PFSK-1 (cell line): ENCODE measurements around the gene TMEM255B.

Experiments used
- FOXP2 ChIP-seq: optimal IDR thresholded peaks from 2 replicates; pipeline ENCODE3; 2011; ENCODE audit warnings: borderline replicate concordance, control low read depth, inconsistent platforms; ENCODE audit not compliant: insufficient read depth; ENCODE audit errors: extremely low read length, extremely low read depth
- POLR2AphosphoS5 ChIP-seq: IDR thresholded peaks from 2 replicates; pipeline ENCODE4 v1.6.1; 2012; ENCODE audit warnings: low read depth, mild to moderate bottlenecking, control low read depth, low read length, moderate library complexity
- SIN3A ChIP-seq: IDR thresholded peaks from 2 replicates; pipeline ENCODE4 v1.6.1; 2012; ENCODE audit warnings: mild to moderate bottlenecking, low read length, moderate library complexity, borderline replicate concordance; ENCODE audit not compliant: insufficient read depth
- TAF1 ChIP-seq: IDR thresholded peaks from 2 replicates; pipeline ENCODE4 v1.6.1; 2012; ENCODE audit warnings: low read length, control low read depth, borderline replicate concordance; ENCODE audit not compliant: insufficient read depth
- TF ChIP-seq, protein P1 (sequence below), 2 experiments: IDR thresholded peaks; 2 replicates each; pipeline versions ENCODE4 v1.6.1 to v1.8.0; 2011 to 2012; ENCODE audit warnings: low read depth in 2 of 2, low read length in 2 of 2, control low read depth in 1 of 2, inconsistent platforms in 1 of 2, mild to moderate bottlenecking in 1 of 2, moderate library complexity in 1 of 2; ENCODE audit not compliant: insufficient read depth in 1 of 2

The TMEM255B gene

DNA sequence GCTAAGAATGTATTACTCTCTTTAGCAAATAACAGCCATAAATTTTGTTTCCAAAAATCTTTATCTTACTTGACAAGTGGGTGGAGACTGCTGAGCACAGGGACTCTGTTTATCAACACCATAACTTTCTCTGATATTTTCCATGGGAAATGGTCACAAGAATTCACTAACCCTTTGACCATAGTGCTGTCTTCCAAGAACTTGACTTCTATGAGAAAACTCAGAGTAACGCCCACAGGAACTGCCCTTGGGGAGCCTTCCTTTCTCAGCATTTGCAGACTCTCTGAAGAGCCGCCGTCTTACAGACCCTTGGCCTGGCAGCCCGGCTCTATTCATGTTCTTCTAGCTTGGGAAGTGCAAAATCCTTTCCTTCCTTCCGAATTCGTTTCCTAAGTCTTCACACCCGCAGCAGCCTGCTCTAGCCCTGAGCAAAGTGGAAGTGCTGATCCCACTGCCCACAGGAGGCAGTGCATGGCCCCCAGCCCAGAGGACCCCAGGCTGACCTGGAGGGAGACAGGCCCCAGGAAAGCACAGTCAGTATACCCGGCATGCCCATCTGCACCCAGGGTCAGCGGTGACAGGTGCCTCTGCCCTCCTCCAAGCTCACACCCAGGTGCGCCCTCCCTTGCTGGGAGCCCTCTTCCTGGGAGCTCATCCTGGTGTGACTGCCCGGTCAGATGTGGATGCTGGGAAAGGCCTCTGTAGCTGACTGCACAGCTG lies 94.7 kb downstream of the TMEM255B start:
- TF ChIP-seq POLR2AphosphoS5 (no peak), FOXP2 (no peak), SIN3A (no peak)

DNA sequence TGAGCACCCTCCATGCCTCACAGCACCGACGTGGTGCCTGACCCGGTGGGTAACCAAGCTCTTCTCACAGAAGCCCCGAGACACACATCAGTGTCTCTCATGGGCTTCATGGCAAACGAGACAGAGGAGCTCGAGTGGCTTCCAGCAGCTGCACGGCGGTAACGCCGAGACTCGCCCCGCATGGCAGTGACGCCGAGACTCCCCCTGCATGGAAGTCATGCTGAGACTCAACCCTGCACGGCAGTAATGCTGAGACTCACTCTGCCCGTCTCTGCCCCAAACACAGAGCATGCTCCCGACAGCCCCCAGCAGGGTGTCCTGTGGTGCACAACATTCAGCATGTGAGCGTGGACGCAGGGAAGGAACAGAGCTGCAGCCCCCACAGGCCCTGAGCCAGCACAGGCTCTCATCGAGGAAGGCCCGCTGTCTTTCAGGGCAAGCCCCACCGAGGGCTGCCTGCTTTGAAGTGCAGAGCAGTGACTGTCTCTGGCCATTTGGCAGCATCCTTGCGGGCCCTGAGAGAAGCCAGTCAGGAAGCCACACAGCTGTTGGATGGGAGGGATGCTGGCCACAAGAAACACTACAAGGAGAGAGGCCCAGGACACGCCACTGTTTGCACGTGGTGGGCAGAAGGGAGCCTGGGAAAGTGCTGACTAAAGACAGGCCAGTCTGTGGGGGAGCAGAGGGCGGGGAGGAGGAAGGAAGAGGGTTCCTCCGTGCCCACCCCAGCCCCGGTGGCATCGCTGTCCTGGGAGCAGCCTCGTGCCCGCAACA lies 95.4 kb downstream of the TMEM255B start:
- TF ChIP-seq SIN3A (no peak), TAF1 (no peak), FOXP2 (no peak), POLR2AphosphoS5 (no peak)
- TF ChIP-seq, protein P1, sequence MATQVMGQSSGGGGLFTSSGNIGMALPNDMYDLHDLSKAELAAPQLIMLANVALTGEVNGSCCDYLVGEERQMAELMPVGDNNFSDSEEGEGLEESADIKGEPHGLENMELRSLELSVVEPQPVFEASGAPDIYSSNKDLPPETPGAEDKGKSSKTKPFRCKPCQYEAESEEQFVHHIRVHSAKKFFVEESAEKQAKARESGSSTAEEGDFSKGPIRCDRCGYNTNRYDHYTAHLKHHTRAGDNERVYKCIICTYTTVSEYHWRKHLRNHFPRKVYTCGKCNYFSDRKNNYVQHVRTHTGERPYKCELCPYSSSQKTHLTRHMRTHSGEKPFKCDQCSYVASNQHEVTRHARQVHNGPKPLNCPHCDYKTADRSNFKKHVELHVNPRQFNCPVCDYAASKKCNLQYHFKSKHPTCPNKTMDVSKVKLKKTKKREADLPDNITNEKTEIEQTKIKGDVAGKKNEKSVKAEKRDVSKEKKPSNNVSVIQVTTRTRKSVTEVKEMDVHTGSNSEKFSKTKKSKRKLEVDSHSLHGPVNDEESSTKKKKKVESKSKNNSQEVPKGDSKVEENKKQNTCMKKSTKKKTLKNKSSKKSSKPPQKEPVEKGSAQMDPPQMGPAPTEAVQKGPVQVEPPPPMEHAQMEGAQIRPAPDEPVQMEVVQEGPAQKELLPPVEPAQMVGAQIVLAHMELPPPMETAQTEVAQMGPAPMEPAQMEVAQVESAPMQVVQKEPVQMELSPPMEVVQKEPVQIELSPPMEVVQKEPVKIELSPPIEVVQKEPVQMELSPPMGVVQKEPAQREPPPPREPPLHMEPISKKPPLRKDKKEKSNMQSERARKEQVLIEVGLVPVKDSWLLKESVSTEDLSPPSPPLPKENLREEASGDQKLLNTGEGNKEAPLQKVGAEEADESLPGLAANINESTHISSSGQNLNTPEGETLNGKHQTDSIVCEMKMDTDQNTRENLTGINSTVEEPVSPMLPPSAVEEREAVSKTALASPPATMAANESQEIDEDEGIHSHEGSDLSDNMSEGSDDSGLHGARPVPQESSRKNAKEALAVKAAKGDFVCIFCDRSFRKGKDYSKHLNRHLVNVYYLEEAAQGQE (IDR thresholded peaks at IDR 0.05; ENCODE audit: insufficient read depth in 1 of 2, low read depth in 2 of 2, low read length in 2 of 2), result no peak

DNA sequence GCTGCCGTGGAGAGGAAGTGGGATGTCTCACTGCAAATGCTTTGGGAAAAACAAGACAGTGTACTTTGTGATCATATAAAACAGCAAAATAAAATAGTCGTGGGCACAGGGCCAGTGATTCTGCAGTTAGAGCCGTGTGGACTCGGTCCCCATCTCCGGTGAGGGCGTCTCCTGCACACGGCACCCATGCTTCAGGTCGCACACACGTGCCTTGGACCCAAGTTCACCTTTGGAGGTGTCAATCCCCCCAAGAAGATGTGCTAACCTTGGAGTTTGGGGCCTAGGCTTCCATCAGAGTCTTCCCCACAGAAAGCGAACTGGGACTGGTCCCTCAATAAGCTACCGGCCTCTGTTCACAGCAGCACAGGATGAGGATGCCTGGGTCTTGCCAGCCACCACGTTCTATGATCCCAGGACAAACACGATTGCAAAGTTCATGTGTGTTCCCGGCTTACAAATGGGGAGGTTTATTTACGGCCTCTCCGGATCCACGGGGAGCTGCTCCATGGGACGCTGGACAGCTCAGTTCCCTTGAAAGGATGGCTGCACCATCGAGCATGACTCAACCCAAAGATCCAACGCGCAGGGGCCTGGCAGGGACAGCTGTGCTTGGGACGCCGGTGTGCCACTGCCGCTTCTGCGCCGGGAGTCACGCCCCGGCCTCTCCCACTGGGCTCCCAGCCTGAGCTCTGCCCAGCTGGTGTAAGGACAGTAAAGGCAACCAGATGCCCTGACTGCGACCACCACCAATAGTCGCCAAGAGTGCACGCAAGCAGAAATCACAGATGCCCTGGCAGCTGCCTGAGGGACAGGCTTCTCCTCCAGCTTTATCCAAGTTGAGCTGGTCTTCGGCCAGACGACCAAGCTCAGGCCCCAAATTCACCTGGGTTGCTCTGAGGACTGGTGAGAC lies 96.2 kb downstream of the TMEM255B start:
- no peak for TF ChIP-seq POLR2AphosphoS5
- TF ChIP-seq, protein P1 (IDR thresholded peaks at IDR 0.05; ENCODE audit: insufficient read depth in 1 of 2, low read depth in 2 of 2, low read length in 2 of 2), result no peak
- no peak for TF ChIP-seq SIN3A
- no peak for TF ChIP-seq TAF1
- no peak for TF ChIP-seq FOXP2

GRCh38 chr13:113855931-113856715 lies 97.1 kb downstream of the TMEM255B start:
- no peak for TF ChIP-seq FOXP2
- TF ChIP-seq, protein P1 (IDR thresholded peaks at IDR 0.05; ENCODE audit: insufficient read depth in 1 of 2, low read depth in 2 of 2, low read length in 2 of 2), result no peak

- no peak for TF ChIP-seq TAF1
- no peak for TF ChIP-seq SIN3A
- no peak for TF ChIP-seq POLR2AphosphoS5
- no peak for TF ChIP-seq FOXP2
- TF ChIP-seq, protein P1 (IDR thresholded peaks at IDR 0.05; ENCODE audit: insufficient read depth in 1 of 2, low read depth in 2 of 2, low read length in 2 of 2), result no peak
Observed at GRCh38 chr13:113856716-113857065, 97.7 kb downstream of the TMEM255B start.
